Osteocyte (in vitro differentiated cells): ENCODE results near the gene NPHP3. TPM values are rescaled to one million over a fixed set of nuclear protein-coding genes. Genes with fewer than 3 reads are reported as not detected.
"Not testable (repeated sequence)": the region's sequence is repeated elsewhere in the genome, so short reads cannot be mapped to it uniquely, and the experiment has no call there.

Experiments used
- DNase-seq: peaks from one replicate; pipeline ENCODE4 v3.0.0; 2021; ENCODE audit warnings: mixed read lengths; ENCODE audit not compliant: unreplicated experiment; ENCODE audit errors: extremely low spot score
- H3K27ac Mint-ChIP-seq: one replicate; pipeline ENCODE4 v1.8.0; 2021; ENCODE audit warnings: mild to moderate bottlenecking, mixed read lengths; ENCODE audit not compliant: unreplicated experiment
- H3K27me3 Mint-ChIP-seq: one replicate; pipeline ENCODE4 v1.8.0; 2021; ENCODE audit warnings: mixed read lengths; ENCODE audit not compliant: unreplicated experiment
- H3K36me3 Mint-ChIP-seq: one replicate; pipeline ENCODE4 v1.8.0; 2021; ENCODE audit warnings: mixed read lengths; ENCODE audit not compliant: unreplicated experiment
- H3K4me1 Mint-ChIP-seq: one replicate; pipeline ENCODE4 v1.8.0; 2021; ENCODE audit warnings: mixed read lengths; ENCODE audit not compliant: unreplicated experiment
- H3K4me3 Mint-ChIP-seq: one replicate; pipeline ENCODE4 v1.8.0; 2021; ENCODE audit warnings: mild to moderate bottlenecking, moderate library complexity, mixed read lengths; ENCODE audit not compliant: unreplicated experiment
- H3K9me3 Mint-ChIP-seq: one replicate; pipeline ENCODE4 v1.8.0; 2021; ENCODE audit warnings: mixed read lengths; ENCODE audit not compliant: unreplicated experiment
- total RNA-seq: library from RNA; stranded (reverse); gene quantifications from 2 replicates; pipeline ENCODE4 v1.2.1, GENCODE V29; 2021
- TF ChIP-seq, protein P1 (sequence below): fragments of 200-600 bp; sonication (generic); IDR thresholded peaks from 2 replicates; pipeline ENCODE4 v1.5.0; 2021; ENCODE audit warnings: antibody characterized with exemption, mild to moderate bottlenecking, moderate library complexity

The NPHP3 gene
- total RNA-seq, 1 donor from 2014 or later, result 26.4 TPM

DNA sequence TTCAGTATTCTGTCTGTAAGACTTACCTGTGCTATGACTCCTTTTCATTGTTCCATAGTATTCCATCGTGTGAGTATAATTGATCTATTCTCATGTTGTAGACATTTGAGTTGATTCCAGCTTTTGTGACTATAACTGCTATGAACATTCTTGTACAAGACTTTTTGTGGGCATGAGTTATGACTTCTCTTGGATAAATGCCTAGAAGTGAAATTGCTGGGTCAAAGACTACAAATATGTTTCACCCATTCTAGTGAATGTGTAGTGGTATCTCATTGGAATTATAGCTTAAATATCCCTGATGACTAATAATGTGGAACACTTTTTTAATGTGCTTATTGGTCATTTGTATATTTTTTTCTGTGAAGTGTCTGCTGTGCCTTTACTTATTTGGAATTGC is 27.6 kb upstream of the NPHP3 start:
- TF ChIP-seq, protein P1, sequence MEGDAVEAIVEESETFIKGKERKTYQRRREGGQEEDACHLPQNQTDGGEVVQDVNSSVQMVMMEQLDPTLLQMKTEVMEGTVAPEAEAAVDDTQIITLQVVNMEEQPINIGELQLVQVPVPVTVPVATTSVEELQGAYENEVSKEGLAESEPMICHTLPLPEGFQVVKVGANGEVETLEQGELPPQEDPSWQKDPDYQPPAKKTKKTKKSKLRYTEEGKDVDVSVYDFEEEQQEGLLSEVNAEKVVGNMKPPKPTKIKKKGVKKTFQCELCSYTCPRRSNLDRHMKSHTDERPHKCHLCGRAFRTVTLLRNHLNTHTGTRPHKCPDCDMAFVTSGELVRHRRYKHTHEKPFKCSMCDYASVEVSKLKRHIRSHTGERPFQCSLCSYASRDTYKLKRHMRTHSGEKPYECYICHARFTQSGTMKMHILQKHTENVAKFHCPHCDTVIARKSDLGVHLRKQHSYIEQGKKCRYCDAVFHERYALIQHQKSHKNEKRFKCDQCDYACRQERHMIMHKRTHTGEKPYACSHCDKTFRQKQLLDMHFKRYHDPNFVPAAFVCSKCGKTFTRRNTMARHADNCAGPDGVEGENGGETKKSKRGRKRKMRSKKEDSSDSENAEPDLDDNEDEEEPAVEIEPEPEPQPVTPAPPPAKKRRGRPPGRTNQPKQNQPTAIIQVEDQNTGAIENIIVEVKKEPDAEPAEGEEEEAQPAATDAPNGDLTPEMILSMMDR, result no peak
- H3K9me3 Mint-ChIP-seq, result no peaks in the 10 kb centered on the region
- H3K4me3 Mint-ChIP-seq, result no peak overlapping the region
- H3K27ac Mint-ChIP-seq, result no peak overlapping the region
- no peaks in the 10 kb centered on the region for H3K4me1 Mint-ChIP-seq
- H3K27me3 Mint-ChIP-seq, result peaks cover 37% of the 10 kb centered on the region
- H3K36me3 Mint-ChIP-seq, result no peaks in the 10 kb centered on the region
- no peak for DNase-seq

DNA sequence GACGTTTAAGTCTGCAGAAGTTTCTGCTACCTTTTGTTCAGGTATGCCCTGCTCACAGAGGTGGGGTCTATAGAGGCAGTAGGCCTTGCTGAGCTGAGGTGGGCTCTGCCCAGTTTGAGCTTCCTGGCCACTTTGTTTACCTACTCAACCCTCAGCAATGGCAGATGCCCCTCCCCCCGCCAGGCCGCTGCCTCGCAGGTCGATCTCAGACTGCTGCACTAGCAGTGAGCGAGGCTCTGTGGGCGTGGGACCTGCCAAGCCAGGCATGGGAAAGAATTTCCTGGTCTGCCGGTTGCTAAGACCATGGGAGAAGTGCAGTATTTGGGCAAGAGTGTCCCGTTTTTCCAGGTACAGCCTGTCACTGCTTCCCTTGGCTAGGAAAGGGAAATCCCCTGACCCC is 24.5 kb upstream of the NPHP3 start:
- not testable (repeated sequence) for DNase-seq, H3K4me1 Mint-ChIP-seq, H3K27ac Mint-ChIP-seq, H3K36me3 Mint-ChIP-seq, H3K9me3 Mint-ChIP-seq, H3K4me3 Mint-ChIP-seq
- H3K27me3 Mint-ChIP-seq, result peaks cover 46% of the 10 kb centered on the region

DNA sequence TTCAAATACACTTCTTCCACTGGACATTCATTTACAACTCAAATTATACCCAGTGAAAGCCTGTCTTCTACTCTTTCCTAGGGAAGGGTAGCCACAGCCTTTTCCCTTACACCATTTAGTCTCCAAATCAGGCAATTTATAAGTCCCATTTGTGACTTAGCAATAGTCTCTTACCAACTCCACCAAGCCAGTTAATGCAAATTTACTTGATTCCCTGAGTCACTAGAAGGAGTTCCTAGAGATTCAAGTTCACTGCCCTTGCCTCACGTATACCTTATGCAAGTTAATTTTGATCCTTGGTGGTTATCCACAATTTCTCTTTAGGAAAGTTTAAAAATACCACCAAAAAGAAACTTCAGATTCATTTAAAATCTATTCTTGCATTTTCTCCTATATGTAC is 16.1 kb upstream of the NPHP3 start:
- Mint-ChIP-seq H3K4me1 (peaks cover 3% of the 10 kb centered on the region), H3K27me3 (peaks cover 46% of the 10 kb centered on the region), H3K4me3 (no peak overlapping the region), H3K9me3 (no peaks in the 10 kb centered on the region), H3K27ac (no peak overlapping the region), H3K36me3 (no peaks in the 10 kb centered on the region)
- TF ChIP-seq, protein P1, result no peak
- DNase-seq, result no peak

DNA sequence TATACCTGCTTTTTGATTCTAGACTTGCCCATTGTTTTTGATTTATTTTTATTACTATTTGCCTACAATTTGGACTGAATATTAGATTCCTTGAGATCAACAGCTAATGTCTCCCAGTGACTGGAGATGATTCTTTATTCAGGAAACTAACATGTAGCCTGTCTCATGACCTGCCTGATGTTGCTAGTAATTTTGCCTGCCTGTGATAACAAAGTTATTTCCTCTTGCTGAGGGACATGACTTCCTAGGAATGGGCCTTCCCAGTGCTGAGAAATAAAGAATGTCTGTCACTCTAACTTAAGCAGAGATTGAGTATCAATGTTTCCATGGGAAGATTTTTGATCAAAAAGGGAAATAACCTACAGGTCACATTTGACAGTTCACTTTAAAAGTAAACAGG is 13.4 kb upstream of the NPHP3 start:
- peaks cover 53% of the 10 kb centered on the region for H3K27me3 Mint-ChIP-seq
- H3K9me3 Mint-ChIP-seq, result no peaks in the 10 kb centered on the region
- no peak overlapping the region for H3K27ac Mint-ChIP-seq
- no peak overlapping the region for H3K4me3 Mint-ChIP-seq
- H3K4me1 Mint-ChIP-seq, result peaks cover 5% of the 10 kb centered on the region
- TF ChIP-seq, protein P1, result no peak
- no peak for DNase-seq
- no peaks in the 10 kb centered on the region for H3K36me3 Mint-ChIP-seq

DNA sequence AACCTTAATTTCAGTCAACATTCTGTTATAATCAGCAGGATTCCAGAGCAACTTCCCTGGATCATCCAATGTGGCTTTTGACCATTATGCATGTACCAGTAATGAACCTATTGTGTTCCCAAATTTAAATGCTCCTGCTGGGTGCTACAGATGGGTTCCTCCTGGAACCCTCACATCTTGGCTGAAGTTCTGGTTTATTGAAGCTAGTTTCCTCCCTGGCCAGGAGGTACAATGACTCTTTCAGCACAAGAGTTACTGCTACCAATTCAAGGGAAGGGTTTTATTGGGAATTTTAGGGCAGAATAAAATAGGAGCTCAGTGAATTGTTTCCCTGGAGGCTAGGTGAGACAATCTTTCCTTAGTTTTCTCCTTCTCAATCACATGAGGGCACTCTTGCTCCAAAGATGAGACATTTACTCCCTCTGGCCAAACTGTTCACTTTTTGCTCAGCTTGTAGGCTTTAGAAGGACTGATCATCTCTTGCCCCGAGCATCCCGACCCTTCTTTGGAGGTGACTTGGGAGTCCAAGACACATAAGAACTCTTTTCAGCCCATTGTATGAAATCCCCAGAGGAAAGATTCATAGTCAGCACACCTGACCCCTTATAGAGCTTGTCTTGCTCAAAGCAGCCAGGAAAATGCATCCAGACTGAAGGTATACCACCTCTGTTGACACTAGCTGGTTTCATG is 8.8 kb upstream of the NPHP3 start:
- no peak overlapping the region for H3K4me3 Mint-ChIP-seq
- no peak overlapping the region for H3K27ac Mint-ChIP-seq
- H3K36me3 Mint-ChIP-seq, result no peaks in the 10 kb centered on the region
- TF ChIP-seq, protein P1, result peak; percentile 79
- peaks cover 8% of the 10 kb centered on the region for H3K4me1 Mint-ChIP-seq
- H3K9me3 Mint-ChIP-seq, result no peaks in the 10 kb centered on the region
- DNase-seq, result no peak
- peaks cover 50% of the 10 kb centered on the region for H3K27me3 Mint-ChIP-seq
